ENCODE results near the gene ZNF423.

The ZNF423 gene

GRCh38 chr16:49849037-49849753 lies 6.7 kb downstream of the ZNF423 start:
- DNase-seq (ENCODE audit: extremely low spot score): no peak
- TF ChIP-seq LEF1 (IDR thresholded peaks at IDR 0.05; ENCODE audit: borderline replicate concordance): no peak
- TF ChIP-seq SP1 (IDR thresholded peaks at IDR 0.05): no peak
- no peak for TF ChIP-seq FOXK2 (IDR thresholded peaks at IDR 0.05)
- no peak for TF ChIP-seq PKNOX1 (IDR thresholded peaks at IDR 0.05)
- TF ChIP-seq HDGF (IDR thresholded peaks at IDR 0.05; ENCODE audit: borderline replicate concordance): no peak
- TF ChIP-seq NFRKB (IDR thresholded peaks at IDR 0.05): no peak
- no peak for TF ChIP-seq TARDBP (IDR thresholded peaks at IDR 0.05)
- no peak for TF ChIP-seq ELF4 (IDR thresholded peaks at IDR 0.05)
- TF ChIP-seq ZNF384 (IDR thresholded peaks at IDR 0.05): no peak
- TF ChIP-seq BHLHE40 (IDR thresholded peaks at IDR 0.05; ENCODE audit: borderline replicate concordance): no peak
- no peak for TF ChIP-seq ARNT (IDR thresholded peaks at IDR 0.05)
- no peak for TF ChIP-seq L3MBTL2 (conservative IDR thresholded peaks at IDR 0.05)
- TF ChIP-seq FOXM1 (IDR thresholded peaks at IDR 0.05; ENCODE audit: borderline replicate concordance): no peak
- no peak for TF ChIP-seq FOXA1 (IDR thresholded peaks at IDR 0.05)
- no peak for TF ChIP-seq SUZ12 (IDR thresholded peaks at IDR 0.05)
- no peak for TF ChIP-seq CTBP1 (IDR thresholded peaks at IDR 0.05; ENCODE audit: borderline replicate concordance)
- POLR2A ChIA-PET: no interaction called here
- CTCF ChIA-PET: interaction anchor here (0.6 kb wide), 1 partner anchor 356 kb away, joined by 3 read pairs; no protein-coding TSS in a partner anchor

GRCh38 chr16:49848530-49848929 lies 7.4 kb downstream of the ZNF423 start:
- POLR2A ChIA-PET: no interaction called here
- DNase-seq (ENCODE audit: extremely low spot score): no peak
- CTCF ChIA-PET: no interaction called here
- no peak for TF ChIP-seq PKNOX1 (IDR thresholded peaks at IDR 0.05)

- DNase-seq (ENCODE audit: extremely low spot score): no peak
- ChIA-PET CTCF (no interaction called here), POLR2A (no interaction called here)
- no peak for TF ChIP-seq ARNT (IDR thresholded peaks at IDR 0.05)
- TF ChIP-seq SP1 (IDR thresholded peaks at IDR 0.05): no peak
- no peak for TF ChIP-seq HDGF (IDR thresholded peaks at IDR 0.05; ENCODE audit: borderline replicate concordance)
- no peak for TF ChIP-seq BHLHE40 (IDR thresholded peaks at IDR 0.05; ENCODE audit: borderline replicate concordance)
- no peak for TF ChIP-seq FOXM1 (IDR thresholded peaks at IDR 0.05; ENCODE audit: borderline replicate concordance)
- no peak for TF ChIP-seq FOXA1 (IDR thresholded peaks at IDR 0.05)
- TF ChIP-seq NFRKB (IDR thresholded peaks at IDR 0.05): no peak
- TF ChIP-seq ZNF384 (IDR thresholded peaks at IDR 0.05): no peak
- no peak for TF ChIP-seq L3MBTL2 (conservative IDR thresholded peaks at IDR 0.05)
- TF ChIP-seq FOXK2 (IDR thresholded peaks at IDR 0.05): no peak
- no peak for TF ChIP-seq LEF1 (IDR thresholded peaks at IDR 0.05; ENCODE audit: borderline replicate concordance)
- no peak for TF ChIP-seq TARDBP (IDR thresholded peaks at IDR 0.05)
- TF ChIP-seq CTBP1 (IDR thresholded peaks at IDR 0.05; ENCODE audit: borderline replicate concordance): no peak
- TF ChIP-seq PKNOX1 (IDR thresholded peaks at IDR 0.05): no peak
- no peak for TF ChIP-seq ELF4 (IDR thresholded peaks at IDR 0.05)
- TF ChIP-seq SUZ12 (IDR thresholded peaks at IDR 0.05): no peak
Observed at GRCh38 chr16:49846800-49847199, 9.1 kb downstream of the ZNF423 start.

- no peak for DNase-seq (ENCODE audit: extremely low spot score)
- POLR2A ChIA-PET: no interaction called here
- CTCF ChIA-PET: no interaction called here
- TF ChIP-seq CTBP1 (IDR thresholded peaks at IDR 0.05; ENCODE audit: borderline replicate concordance): no peak
- TF ChIP-seq FOXK2 (IDR thresholded peaks at IDR 0.05): no peak
- TF ChIP-seq ELF4 (IDR thresholded peaks at IDR 0.05): no peak
- no peak for TF ChIP-seq ARNT (IDR thresholded peaks at IDR 0.05)
- no peak for TF ChIP-seq SP1 (IDR thresholded peaks at IDR 0.05)
- TF ChIP-seq BHLHE40 (IDR thresholded peaks at IDR 0.05; ENCODE audit: borderline replicate concordance): no peak
- no peak for TF ChIP-seq FOXA1 (IDR thresholded peaks at IDR 0.05)
- TF ChIP-seq ZNF384 (IDR thresholded peaks at IDR 0.05): no peak
- no peak for TF ChIP-seq FOXM1 (IDR thresholded peaks at IDR 0.05; ENCODE audit: borderline replicate concordance)
- TF ChIP-seq NFRKB (IDR thresholded peaks at IDR 0.05): no peak
- no peak for TF ChIP-seq HDGF (IDR thresholded peaks at IDR 0.05; ENCODE audit: borderline replicate concordance)
- no peak for TF ChIP-seq TARDBP (IDR thresholded peaks at IDR 0.05)
- TF ChIP-seq SUZ12 (IDR thresholded peaks at IDR 0.05): no peak
- TF ChIP-seq L3MBTL2 (conservative IDR thresholded peaks at IDR 0.05): no peak
Observed at GRCh38 chr16:49844359-49844758, 11.6 kb downstream of the ZNF423 start.

GRCh38 chr16:49843758-49844157 lies 12.2 kb downstream of the ZNF423 start:
- TF ChIP-seq NFRKB (IDR thresholded peaks at IDR 0.05): no peak
- no peak for TF ChIP-seq LEF1 (IDR thresholded peaks at IDR 0.05; ENCODE audit: borderline replicate concordance)
- no peak for TF ChIP-seq FOXK2 (IDR thresholded peaks at IDR 0.05)
- no peak for TF ChIP-seq BHLHE40 (IDR thresholded peaks at IDR 0.05; ENCODE audit: borderline replicate concordance)
- TF ChIP-seq FOXM1 (IDR thresholded peaks at IDR 0.05; ENCODE audit: borderline replicate concordance): no peak
- no peak for TF ChIP-seq CTBP1 (IDR thresholded peaks at IDR 0.05; ENCODE audit: borderline replicate concordance)
- no peak for TF ChIP-seq TARDBP (IDR thresholded peaks at IDR 0.05)
- TF ChIP-seq PKNOX1 (IDR thresholded peaks at IDR 0.05): no peak
- no peak for TF ChIP-seq L3MBTL2 (conservative IDR thresholded peaks at IDR 0.05)
- TF ChIP-seq HDGF (IDR thresholded peaks at IDR 0.05; ENCODE audit: borderline replicate concordance): no peak
- ChIA-PET POLR2A (no interaction called here), CTCF (no interaction called here)
- DNase-seq (ENCODE audit: extremely low spot score): no peak
